Fibroblast of mammary gland (primary cell): ENCODE results near the gene B3GNT3.
"Not testable (repeated sequence)": the region's sequence is repeated elsewhere in the genome, so short reads cannot be mapped to it uniquely, and the experiment has no call there.

Experiments
- DNase-seq: peaks from one replicate; pipeline ENCODE4 v3.0.0-alpha.2; 2010; ENCODE audit warnings: low read depth
- H3K4me3 ChIP-seq: 2 replicates; pipeline ENCODE4 v1.5.1; 2011; ENCODE audit warnings: low read depth, mild to moderate bottlenecking, low read length, moderate library complexity; ENCODE audit not compliant: control insufficient read depth
- CTCF ChIP-seq: conservative IDR thresholded peaks from 2 replicates; pipeline ENCODE4 v1.5.1; 2011; ENCODE audit warnings: low read depth, low read length, inconsistent platforms; ENCODE audit not compliant: control insufficient read depth, insufficient read depth

The B3GNT3 gene

DNA sequence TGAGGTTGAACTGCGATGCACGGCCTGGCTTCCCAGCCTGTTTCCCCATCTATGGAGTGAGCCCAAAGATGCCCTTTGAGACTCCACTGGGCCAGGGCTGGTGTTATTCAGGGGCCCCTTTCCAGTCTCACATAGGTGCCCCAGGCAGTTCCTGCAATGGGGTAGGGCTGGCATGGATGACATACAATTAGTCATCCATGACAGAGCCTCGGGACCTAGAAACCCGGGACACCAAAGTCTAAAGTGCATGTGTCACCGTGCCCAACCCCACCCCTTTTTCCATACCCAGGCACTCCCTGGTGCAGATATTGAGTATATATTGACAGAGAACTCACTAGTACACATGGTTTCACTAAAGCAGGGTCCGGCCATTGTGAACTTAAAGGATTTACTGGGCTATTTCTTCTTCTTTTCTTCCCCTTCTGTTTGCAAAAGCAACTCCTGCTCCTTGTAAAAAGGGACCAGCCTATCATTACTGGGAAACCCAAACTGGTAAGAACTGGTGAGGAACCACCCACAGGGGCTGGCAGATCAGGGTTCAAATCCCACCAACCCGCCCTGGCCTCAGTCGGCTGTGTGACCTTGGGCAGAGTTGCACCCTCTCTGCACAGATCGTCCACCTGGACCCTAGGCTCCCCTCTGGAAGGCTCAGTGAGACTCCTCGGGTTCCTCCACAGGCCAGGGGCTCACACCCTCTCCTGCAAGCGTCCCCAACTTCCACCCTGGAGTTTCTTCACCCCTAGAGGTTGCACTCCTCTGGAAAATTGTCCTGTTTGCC, 2.7 kb downstream of the B3GNT3 start:
- no peak overlapping the region for H3K4me3 ChIP-seq
- DNase-seq: no peak
- TF ChIP-seq CTCF: no peak

- DNase-seq, H3K4me3 ChIP-seq: not testable (repeated sequence)
These were observed 3.7 kb downstream of the B3GNT3 start for GRCh38 chr19:17798599-17798998.

DNA sequence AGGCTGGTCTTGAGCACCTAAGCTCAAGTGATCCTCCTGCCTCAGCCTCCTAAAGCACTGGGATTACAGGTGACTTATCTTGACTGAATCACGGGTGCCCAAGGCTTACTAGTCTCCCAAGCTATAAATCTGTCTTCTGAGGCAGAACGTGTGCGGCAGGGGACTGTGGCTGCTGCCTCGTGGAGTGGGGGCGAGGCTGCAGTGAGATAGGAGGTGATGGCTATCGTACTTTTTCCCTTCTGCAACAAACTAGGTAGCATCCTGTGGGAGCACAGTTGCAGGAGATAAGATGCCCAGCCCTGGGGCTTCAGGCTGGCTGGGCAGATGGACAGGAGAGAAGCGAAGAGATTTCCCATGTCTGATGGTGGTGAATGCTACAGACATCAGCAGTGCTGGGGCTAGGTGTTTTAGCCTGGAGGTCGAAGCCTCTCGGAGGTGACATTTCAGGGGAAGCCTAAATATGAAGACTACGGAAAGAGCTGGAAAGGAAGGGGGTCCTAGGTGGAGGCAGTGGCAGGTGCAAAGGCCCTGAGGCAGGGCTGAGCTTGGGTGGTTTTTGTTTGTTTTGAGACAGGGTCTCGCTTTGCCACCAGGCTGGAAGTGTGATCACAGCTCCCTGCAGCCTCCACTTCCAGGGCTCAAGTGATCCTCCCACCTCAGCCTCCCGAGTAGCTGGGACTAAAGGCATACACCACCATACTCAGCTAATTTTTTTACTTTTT, 7.4 kb downstream of the B3GNT3 start:
- TF ChIP-seq CTCF: no peak
- no peak overlapping the region for H3K4me3 ChIP-seq
- DNase-seq: no peak

GRCh38 chr19:17803264-17803896, 8.4 kb downstream of the B3GNT3 start:
- no peak for TF ChIP-seq CTCF
- no peak for DNase-seq
- H3K4me3 ChIP-seq: no peak overlapping the region

GRCh38 chr19:17805427-17805826, 10.5 kb downstream of the B3GNT3 start:
- H3K4me3 ChIP-seq: no peak overlapping the region
- no peak for TF ChIP-seq CTCF
- no peak for DNase-seq

- no peak overlapping the region for H3K4me3 ChIP-seq
- TF ChIP-seq CTCF: no peak
- no peak for DNase-seq
These were observed 12.0 kb downstream of the B3GNT3 start for GRCh38 chr19:17806945-17807344.

DNA sequence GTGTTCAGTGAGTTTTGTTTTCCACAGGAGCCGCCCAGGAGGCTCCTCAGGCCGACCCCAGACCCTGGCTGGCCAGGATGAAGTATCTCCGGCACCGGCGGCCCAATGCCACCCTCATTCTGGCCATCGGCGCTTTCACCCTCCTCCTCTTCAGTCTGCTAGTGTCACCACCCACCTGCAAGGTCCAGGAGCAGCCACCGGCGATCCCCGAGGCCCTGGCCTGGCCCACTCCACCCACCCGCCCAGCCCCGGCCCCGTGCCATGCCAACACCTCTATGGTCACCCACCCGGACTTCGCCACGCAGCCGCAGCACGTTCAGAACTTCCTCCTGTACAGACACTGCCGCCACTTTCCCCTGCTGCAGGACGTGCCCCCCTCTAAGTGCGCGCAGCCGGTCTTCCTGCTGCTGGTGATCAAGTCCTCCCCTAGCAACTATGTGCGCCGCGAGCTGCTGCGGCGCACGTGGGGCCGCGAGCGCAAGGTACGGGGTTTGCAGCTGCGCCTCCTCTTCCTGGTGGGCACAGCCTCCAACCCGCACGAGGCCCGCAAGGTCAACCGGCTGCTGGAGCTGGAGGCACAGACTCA, 12.9 kb downstream of the B3GNT3 start:
- no peak for DNase-seq
- no peak overlapping the region for H3K4me3 ChIP-seq
- TF ChIP-seq CTCF: no peak
